ENCODE results near the gene INPPL1.
A peak's percentile ranks its signal among the peaks of the same experiment; 100 is the strongest.
"Not testable (repeated sequence)": the region's sequence is repeated elsewhere in the genome, so short reads cannot be mapped to it uniquely, and the experiment has no call there.

The INPPL1 gene

GRCh38 chr11:72253392-72253791 is 28.8 kb downstream of the INPPL1 start:
- POLR2A ChIA-PET = no interaction called here
- CTCF ChIA-PET = no interaction called here
- DNase-seq (ENCODE audit: extremely low spot score) = no peak
- no peak for TF ChIP-seq FOXA1 (IDR thresholded peaks at IDR 0.05)
- no peak for TF ChIP-seq CTBP1 (IDR thresholded peaks at IDR 0.05; ENCODE audit: borderline replicate concordance)
- TF ChIP-seq L3MBTL2 (conservative IDR thresholded peaks at IDR 0.05) = no peak
- TF ChIP-seq PKNOX1 (IDR thresholded peaks at IDR 0.05) = no peak
- no peak for TF ChIP-seq FOXK2 (IDR thresholded peaks at IDR 0.05)

GRCh38 chr11:72254299-72254993 is 29.9 kb downstream of the INPPL1 start:
- peak; percentile 1 for DNase-seq (ENCODE audit: extremely low spot score)
- TF ChIP-seq LEF1 (IDR thresholded peaks at IDR 0.05; ENCODE audit: borderline replicate concordance) (no peak), CTBP1 (IDR thresholded peaks at IDR 0.05; ENCODE audit: borderline replicate concordance) (no peak), FOXA1 (IDR thresholded peaks at IDR 0.05) (no peak), TARDBP (IDR thresholded peaks at IDR 0.05) (no peak), FOXK2 (IDR thresholded peaks at IDR 0.05) (no peak), FOXM1 (IDR thresholded peaks at IDR 0.05; ENCODE audit: borderline replicate concordance) (no peak), BHLHE40 (IDR thresholded peaks at IDR 0.05; ENCODE audit: borderline replicate concordance) (no peak)
- CTCF ChIA-PET = no interaction called here
- POLR2A ChIA-PET = no interaction called here

GRCh38 chr11:72257570-72257969 is 33.0 kb downstream of the INPPL1 start:
- TF ChIP-seq FOXA1 (IDR thresholded peaks at IDR 0.05) (no peak), SUZ12 (IDR thresholded peaks at IDR 0.05) (no peak), CTBP1 (IDR thresholded peaks at IDR 0.05; ENCODE audit: borderline replicate concordance) (no peak), ZNF384 (IDR thresholded peaks at IDR 0.05) (no peak), L3MBTL2 (conservative IDR thresholded peaks at IDR 0.05) (no peak), ARNT (IDR thresholded peaks at IDR 0.05) (no peak)
- POLR2A ChIA-PET = no interaction called here
- CTCF ChIA-PET = interaction anchor here (0.7 kb wide), 1 partner anchor 22 kb away, joined by 5 read pairs; no protein-coding TSS in a partner anchor
- DNase-seq (ENCODE audit: extremely low spot score) = no peak

- no peak for TF ChIP-seq NFRKB (IDR thresholded peaks at IDR 0.05)
- POLR2A ChIA-PET = no interaction called here
- no peak for DNase-seq (ENCODE audit: extremely low spot score)
- CTCF ChIA-PET = no interaction called here
Observed at GRCh38 chr11:72259490-72259889, 34.9 kb downstream of the INPPL1 start.

GRCh38 chr11:72260574-72260973 is 36.0 kb downstream of the INPPL1 start:
- DNase-seq (ENCODE audit: extremely low spot score) = no peak
- ChIA-PET POLR2A (no interaction called here), CTCF (interaction anchor here (0.6 kb wide), 1 partner anchor 95 kb away, joined by 3 read pairs; no protein-coding TSS in a partner anchor)
- no peak for TF ChIP-seq LEF1 (IDR thresholded peaks at IDR 0.05; ENCODE audit: borderline replicate concordance)
- no peak for TF ChIP-seq FOXA1 (IDR thresholded peaks at IDR 0.05)
- no peak for TF ChIP-seq PKNOX1 (IDR thresholded peaks at IDR 0.05)
- TF ChIP-seq BHLHE40 (IDR thresholded peaks at IDR 0.05; ENCODE audit: borderline replicate concordance) = no peak
- no peak for TF ChIP-seq FOXK2 (IDR thresholded peaks at IDR 0.05)
- no peak for TF ChIP-seq CTBP1 (IDR thresholded peaks at IDR 0.05; ENCODE audit: borderline replicate concordance)
- no peak for TF ChIP-seq SUZ12 (IDR thresholded peaks at IDR 0.05)
- no peak for TF ChIP-seq L3MBTL2 (conservative IDR thresholded peaks at IDR 0.05)
- no peak for TF ChIP-seq ZNF384 (IDR thresholded peaks at IDR 0.05)
- no peak for TF ChIP-seq NFRKB (IDR thresholded peaks at IDR 0.05)
- TF ChIP-seq HDGF (IDR thresholded peaks at IDR 0.05; ENCODE audit: borderline replicate concordance) = no peak
- TF ChIP-seq ARNT (IDR thresholded peaks at IDR 0.05) = no peak
- TF ChIP-seq TARDBP (IDR thresholded peaks at IDR 0.05) = no peak
- no peak for TF ChIP-seq ELF4 (IDR thresholded peaks at IDR 0.05)
- no peak for TF ChIP-seq FOXM1 (IDR thresholded peaks at IDR 0.05; ENCODE audit: borderline replicate concordance)
- TF ChIP-seq SP1 (IDR thresholded peaks at IDR 0.05) = no peak

GRCh38 chr11:72263361-72263760 is 38.8 kb downstream of the INPPL1 start:
- TF ChIP-seq SP1 (IDR thresholded peaks at IDR 0.05) (no peak), PKNOX1 (IDR thresholded peaks at IDR 0.05) (no peak), NFRKB (IDR thresholded peaks at IDR 0.05) (no peak), LEF1 (IDR thresholded peaks at IDR 0.05; ENCODE audit: borderline replicate concordance) (no peak), FOXK2 (IDR thresholded peaks at IDR 0.05) (no peak), TARDBP (IDR thresholded peaks at IDR 0.05) (no peak), ZNF384 (IDR thresholded peaks at IDR 0.05) (no peak), ARNT (IDR thresholded peaks at IDR 0.05) (no peak), FOXM1 (IDR thresholded peaks at IDR 0.05; ENCODE audit: borderline replicate concordance) (no peak), CTBP1 (IDR thresholded peaks at IDR 0.05; ENCODE audit: borderline replicate concordance) (no peak), HDGF (IDR thresholded peaks at IDR 0.05; ENCODE audit: borderline replicate concordance) (no peak), ELF4 (IDR thresholded peaks at IDR 0.05) (no peak)
- ChIA-PET POLR2A (no interaction called here), CTCF (no interaction called here)
- DNase-seq (ENCODE audit: extremely low spot score) = no peak

GRCh38 chr11:72265951-72266350 is 41.4 kb downstream of the INPPL1 start:
- POLR2A ChIA-PET = no interaction called here
- TF ChIP-seq TARDBP (IDR thresholded peaks at IDR 0.05) = no peak
- DNase-seq (ENCODE audit: extremely low spot score) = no peak
- CTCF ChIA-PET = no interaction called here

- POLR2A ChIA-PET; DNase-seq (ENCODE audit: extremely low spot score): not testable (repeated sequence)
- CTCF ChIA-PET = interaction anchor here (0.6 kb wide), 1 partner anchor 278 kb away, joined by 3 read pairs; no protein-coding TSS in a partner anchor
Observed at GRCh38 chr11:72266960-72267359, 42.4 kb downstream of the INPPL1 start.

All from HEK293T (cell line).